Fibroblast of lung (primary cell): Measurements from ENCODE around the gene TBX19. TPM values are rescaled to one million over a fixed set of nuclear protein-coding genes. Genes with fewer than 3 reads are reported as not detected.

Source experiments
- DNase-seq, 2 donors: peaks; one replicate each; pipeline versions ENCODE4 v3.0.0 to v3.0.0-alpha.2; 2010; ENCODE audit warnings: low read depth in 2 of 2
- H2AFZ ChIP-seq: 2 replicates; pipeline ENCODE4 v1.5.1; 2012; ENCODE audit warnings: low read length, control low read depth, inconsistent platforms
- H3K27ac ChIP-seq: 2 replicates; pipeline ENCODE4 v1.5.1; 2011; ENCODE audit warnings: low read length, control low read depth; ENCODE audit not compliant: insufficient read depth
- H3K27me3 ChIP-seq: 2 replicates; pipeline ENCODE4 v1.5.1; 2011; ENCODE audit warnings: mild to moderate bottlenecking, low read length; ENCODE audit not compliant: control insufficient read depth, insufficient read depth
- H3K36me3 ChIP-seq: 2 replicates; pipeline ENCODE4 v1.5.1; 2011; ENCODE audit warnings: low read length; ENCODE audit not compliant: control insufficient read depth, insufficient read depth
- H3K4me1 ChIP-seq: 2 replicates; pipeline ENCODE4 v1.5.1; 2011; ENCODE audit warnings: low read length; ENCODE audit not compliant: control insufficient read depth, insufficient read depth; ENCODE audit errors: extremely low read depth
- H3K4me2 ChIP-seq: 2 replicates; pipeline ENCODE4 v1.5.1; 2011; ENCODE audit warnings: low read length, control low read depth; ENCODE audit not compliant: insufficient read depth; ENCODE audit errors: extremely low read depth
- H3K4me3 ChIP-seq, 4 experiments: fragments of 200-600 bp in 1 of 4; sonication (generic) in 1 of 4; replicated peaks in 1 of 4; 2 replicates each; pipeline ENCODE4 v1.5.1; 2011 to 2016; ENCODE audit warnings: low read length in 4 of 4, low read depth in 3 of 4, mild to moderate bottlenecking in 3 of 4, control low read depth in 2 of 4, inconsistent platforms in 1 of 4, mixed read lengths in 1 of 4; ENCODE audit not compliant: insufficient read depth in 1 of 4; ENCODE audit errors: control extremely low read depth in 1 of 4
- H3K79me2 ChIP-seq: 2 replicates; pipeline ENCODE4 v1.5.1; 2012; ENCODE audit warnings: mild to moderate bottlenecking, low read length, inconsistent platforms; ENCODE audit not compliant: control insufficient read depth, insufficient read depth
- H3K9ac ChIP-seq: 2 replicates; pipeline ENCODE4 v1.5.1; 2011; ENCODE audit warnings: mild to moderate bottlenecking, low read length, control low read depth; ENCODE audit not compliant: insufficient read depth
- H3K9me3 ChIP-seq: 2 replicates; pipeline ENCODE4 v1.5.1; 2012; ENCODE audit warnings: low read depth, low read length; ENCODE audit not compliant: control insufficient read depth, insufficient read depth
- H4K20me1 ChIP-seq: 2 replicates; pipeline ENCODE4 v1.5.1; 2011; ENCODE audit warnings: low read length; ENCODE audit not compliant: control insufficient read depth, insufficient read depth; ENCODE audit errors: extremely low read depth
- EZH2 ChIP-seq: IDR thresholded peaks from 2 replicates; pipeline ENCODE4 v1.5.1; 2012; ENCODE audit warnings: low read length, control low read depth, mild to moderate bottlenecking; ENCODE audit errors: missing control alignments
- polyA plus RNA-seq, 2 donors: library from polyadenylated mRNA; depleted of rRNA in 1 of 2; stranded (reverse) in 1 of 2; unstranded in 1 of 2; fragments of >200 nt; gene quantifications; 2 replicates each; pipeline ENCODE4 v1.2.1, GENCODE V29; 2011 to 2012; ENCODE audit warnings: missing spikeins in 1 of 2
- total RNA-seq: library from RNA; depleted of rRNA; stranded (reverse); fragments of >200 nt; gene quantifications from 2 replicates; pipeline ENCODE4 v1.2.1, GENCODE V29; 2014
- TF ChIP-seq, protein P1 (sequence below), 2 donors: IDR thresholded peaks in 1 of 2; conservative IDR thresholded peaks in 1 of 2; 1 replicate in 1 of 2; 2 replicates in 1 of 2; pipeline ENCODE4 v1.5.1; 2011 to 2012; ENCODE audit warnings: low read length in 2 of 2, control low read depth in 1 of 2, inconsistent platforms in 1 of 2, low read depth in 1 of 2, mild to moderate bottlenecking in 1 of 2

Gene TBX19
- total and polyA plus RNA-seq, 2 donors (not counting 1 experiment from before 2014, with no cell fraction given): 0.94 to 1.2 TPM

DNA sequence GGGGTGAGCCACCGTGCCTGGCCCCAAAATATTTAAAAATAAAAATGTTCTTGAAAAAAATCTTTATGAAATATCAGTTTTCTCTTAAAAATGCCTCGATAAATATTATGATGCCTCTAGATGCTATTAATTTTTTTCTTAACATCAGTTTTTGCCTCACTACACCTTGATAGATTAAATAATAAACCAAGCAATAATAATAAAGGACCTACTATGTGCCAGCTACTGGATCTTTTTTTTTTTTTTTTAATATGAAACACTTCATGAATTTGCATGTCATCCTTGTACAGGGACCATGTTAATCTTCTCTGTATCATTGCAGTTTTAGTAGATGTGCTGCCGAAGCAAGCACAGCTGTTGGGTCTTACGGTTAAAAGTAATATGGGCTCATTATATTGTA, 17.5 kb upstream of the TBX19 start:
- Histone ChIP-seq H2AFZ (no peak overlapping the region), H4K20me1 (no peaks in the 10 kb centered on the region), H3K9ac (no peak overlapping the region), H3K4me2 (no peak overlapping the region), H3K9me3 (no peaks in the 10 kb centered on the region), H3K36me3 (no peaks in the 10 kb centered on the region), H3K4me1 (peaks cover 2% of the 10 kb centered on the region), H3K4me3 (no peak overlapping the region), H3K27me3 (no peaks in the 10 kb centered on the region), H3K79me2 (no peaks in the 10 kb centered on the region), H3K27ac (no peak overlapping the region)
- no peak for TF ChIP-seq EZH2
- TF ChIP-seq, protein P1, sequence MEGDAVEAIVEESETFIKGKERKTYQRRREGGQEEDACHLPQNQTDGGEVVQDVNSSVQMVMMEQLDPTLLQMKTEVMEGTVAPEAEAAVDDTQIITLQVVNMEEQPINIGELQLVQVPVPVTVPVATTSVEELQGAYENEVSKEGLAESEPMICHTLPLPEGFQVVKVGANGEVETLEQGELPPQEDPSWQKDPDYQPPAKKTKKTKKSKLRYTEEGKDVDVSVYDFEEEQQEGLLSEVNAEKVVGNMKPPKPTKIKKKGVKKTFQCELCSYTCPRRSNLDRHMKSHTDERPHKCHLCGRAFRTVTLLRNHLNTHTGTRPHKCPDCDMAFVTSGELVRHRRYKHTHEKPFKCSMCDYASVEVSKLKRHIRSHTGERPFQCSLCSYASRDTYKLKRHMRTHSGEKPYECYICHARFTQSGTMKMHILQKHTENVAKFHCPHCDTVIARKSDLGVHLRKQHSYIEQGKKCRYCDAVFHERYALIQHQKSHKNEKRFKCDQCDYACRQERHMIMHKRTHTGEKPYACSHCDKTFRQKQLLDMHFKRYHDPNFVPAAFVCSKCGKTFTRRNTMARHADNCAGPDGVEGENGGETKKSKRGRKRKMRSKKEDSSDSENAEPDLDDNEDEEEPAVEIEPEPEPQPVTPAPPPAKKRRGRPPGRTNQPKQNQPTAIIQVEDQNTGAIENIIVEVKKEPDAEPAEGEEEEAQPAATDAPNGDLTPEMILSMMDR (conservative IDR thresholded peaks at IDR 0.05 in 1 of 2, IDR thresholded peaks at IDR 0.05 in 1 of 2; ENCODE audit: low read depth in 1 of 2, low read length in 2 of 2): no peak
- no peak for DNase-seq

DNA sequence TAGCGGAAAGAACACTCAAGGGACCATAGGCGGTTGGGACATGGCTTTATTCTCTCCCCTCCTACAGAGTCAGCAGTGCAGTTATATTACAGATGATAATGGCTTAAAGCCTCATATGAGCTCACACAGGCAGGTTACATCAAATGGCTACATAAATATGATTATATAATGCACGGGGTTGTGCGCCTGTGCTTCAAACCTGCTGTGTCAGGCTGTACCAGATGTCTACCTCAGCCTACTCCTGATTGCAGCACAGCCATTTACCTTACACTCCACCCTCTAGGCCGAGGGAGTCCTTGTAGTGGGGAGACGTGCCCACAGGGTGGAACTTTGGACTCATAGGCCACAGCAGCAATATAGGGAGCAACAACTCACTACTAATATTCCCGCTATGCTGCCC, 16.4 kb upstream of the TBX19 start:
- H3K4me1 ChIP-seq: peaks cover 2% of the 10 kb centered on the region
- H3K9ac ChIP-seq: no peak overlapping the region
- H3K27ac ChIP-seq: no peak overlapping the region
- no peak overlapping the region for H3K4me3 ChIP-seq
- H3K36me3 ChIP-seq: no peaks in the 10 kb centered on the region
- TF ChIP-seq, protein P1 (conservative IDR thresholded peaks at IDR 0.05 in 1 of 2, IDR thresholded peaks at IDR 0.05 in 1 of 2; ENCODE audit: low read depth in 1 of 2, low read length in 2 of 2): no peak
- no peak for TF ChIP-seq EZH2
- H4K20me1 ChIP-seq: no peaks in the 10 kb centered on the region
- H3K4me2 ChIP-seq: no peak overlapping the region
- no peak for DNase-seq
- H3K9me3 ChIP-seq: no peaks in the 10 kb centered on the region
- H2AFZ ChIP-seq: no peak overlapping the region
- H3K79me2 ChIP-seq: no peaks in the 10 kb centered on the region
- no peaks in the 10 kb centered on the region for H3K27me3 ChIP-seq

DNA sequence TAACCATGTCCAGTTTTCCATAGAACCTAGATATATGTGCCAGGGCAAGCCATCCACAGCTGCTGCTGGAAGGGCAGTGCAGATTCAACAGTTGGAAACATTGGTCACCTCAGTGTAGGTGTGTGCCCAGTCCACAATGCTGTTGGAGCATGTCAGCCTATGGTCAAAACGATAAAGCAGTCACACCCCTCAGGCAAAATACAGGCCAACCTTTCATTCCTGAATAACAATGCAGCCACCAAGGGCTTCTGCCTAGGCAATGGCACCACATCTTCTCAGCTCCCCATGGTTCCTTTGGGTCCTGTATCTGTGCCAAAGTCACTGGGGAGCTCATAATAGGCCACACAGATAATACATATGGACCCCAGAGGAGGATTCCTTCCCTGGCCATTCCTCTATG, 15.1 kb upstream of the TBX19 start:
- H3K79me2 ChIP-seq: no peaks in the 10 kb centered on the region
- no peak for DNase-seq
- H3K36me3 ChIP-seq: no peaks in the 10 kb centered on the region
- H3K9ac ChIP-seq: no peak overlapping the region
- H3K4me3 ChIP-seq: no peak overlapping the region
- no peaks in the 10 kb centered on the region for H4K20me1 ChIP-seq
- no peak overlapping the region for H3K4me2 ChIP-seq
- H3K4me1 ChIP-seq: peaks cover 2% of the 10 kb centered on the region
- H3K9me3 ChIP-seq: no peaks in the 10 kb centered on the region
- H3K27ac ChIP-seq: no peak overlapping the region
- no peaks in the 10 kb centered on the region for H3K27me3 ChIP-seq
- no peak overlapping the region for H2AFZ ChIP-seq
- no peak for TF ChIP-seq EZH2
- TF ChIP-seq, protein P1 (conservative IDR thresholded peaks at IDR 0.05 in 1 of 2, IDR thresholded peaks at IDR 0.05 in 1 of 2; ENCODE audit: low read depth in 1 of 2, low read length in 2 of 2): no peak
